Hepatocyte (in vitro differentiated cells): ENCODE measurements around the gene AP2S1.

Experiments used
- CTCF ChIP-seq: fragments of 200-600 bp; sonication (generic); IDR thresholded peaks from 2 replicates; pipeline ENCODE4 v1.5.1; 2016; ENCODE audit warnings: antibody characterized with exemption, mild to moderate bottlenecking; ENCODE audit not compliant: poor library complexity
- EZH2 ChIP-seq: fragments of 200-600 bp; sonication (generic); IDR thresholded peaks from 2 replicates; pipeline ENCODE4 v1.6.1; 2016; ENCODE audit warnings: antibody characterized with exemption, mild to moderate bottlenecking, borderline replicate concordance
- EZH2phosphoT487 ChIP-seq: fragments of 200-600 bp; sonication (generic); IDR thresholded peaks from one replicate; pipeline ENCODE4 v1.6.1; 2018; ENCODE audit warnings: antibody characterized with exemption, mild to moderate bottlenecking, low read depth, moderate library complexity; ENCODE audit not compliant: unreplicated experiment, severe bottlenecking

- no peak for TF ChIP-seq CTCF
- TF ChIP-seq EZH2phosphoT487: no peak
- no peak for TF ChIP-seq EZH2
Measured at GRCh38 chr19:46881092-46881491, 30.4 kb upstream of the AP2S1 start.
